Heart left ventricle (tissue), 16 donors: ENCODE measurements around the gene SCAF8. TPM values are rescaled to one million over a fixed set of nuclear protein-coding genes. Genes with fewer than 3 reads are reported as not detected.

Experiments
- ATAC-seq, 4 donors: fragments of 200-7000 bp; cut with Tn5 transposase; one replicate each; pipeline ENCODE4 v1.9.1; 2020 to 2022; ENCODE audit warnings: moderate library complexity in 4 of 4, mild to moderate bottlenecking in 3 of 4, moderate number of reproducible peaks in 1 of 4
- DNase-seq, 5 donors: peaks; one replicate each; pipeline ENCODE4 v3.0.0-alpha.2; 2020
- H3K27ac ChIP-seq, 12 donors: fragments of 200-600 bp; sonication (generic) in 4 of 12; one replicate each; pipeline versions ENCODE4 v1.5.0 to v1.8.0; 2016 to 2022; ENCODE audit warnings: mild to moderate bottlenecking in 2 of 12
- H3K27me3 ChIP-seq, 9 donors: fragments of 200-600 bp; sonication (generic) in 2 of 9; one replicate each; pipeline versions ENCODE4 v1.5.1 to v1.8.0; 2016 to 2022; ENCODE audit warnings: mild to moderate bottlenecking in 3 of 9
- H3K36me3 ChIP-seq, 9 donors: fragments of 200-600 bp; sonication (generic) in 2 of 9; one replicate each; pipeline versions ENCODE4 v1.5.0 to v1.8.0; 2018 to 2022; ENCODE audit warnings: mild to moderate bottlenecking in 2 of 9
- H3K4me1 ChIP-seq, 12 donors: fragments of 200-600 bp; sonication (generic) in 4 of 12; one replicate each; pipeline versions ENCODE4 v1.5.0 to v1.8.0; 2016 to 2022; ENCODE audit warnings: mild to moderate bottlenecking in 3 of 12
- H3K4me3 ChIP-seq, 12 donors: fragments of 200-600 bp; sonication (generic) in 4 of 12; one replicate each; pipeline versions ENCODE4 v1.5.0 to v1.8.0; 2017 to 2022; ENCODE audit warnings: mild to moderate bottlenecking in 9 of 12, moderate library complexity in 4 of 12
- H3K9me3 ChIP-seq, 12 donors: fragments of 200-600 bp; sonication (generic) in 4 of 12; one replicate each; pipeline versions ENCODE4 v1.5.0 to v1.8.0; 2016 to 2022; ENCODE audit warnings: mild to moderate bottlenecking in 1 of 12
- POLR2A ChIP-seq, 2 donors: fragments of 450-650 bp; IDR thresholded peaks; one replicate each; pipeline ENCODE4 v1.6.1; 2017; ENCODE audit warnings: antibody characterized with exemption in 2 of 2, mild to moderate bottlenecking in 2 of 2, moderate library complexity in 2 of 2
- WGBS, 4 donors: extraction: QIAGEN DNeasy Blood & Tissue Kit in 2 of 4; methylation state at CpG; one replicate each; pipeline versions ENCODE4 v1.1.5 to v1.1.7; 2013 to 2018; 5-methylcytosine and 5-hydroxymethylcytosine counted together
- intact Hi-C, 10 donors: fragments of 100-400 bp; cut with DNase I; formaldehyde crosslinking; loops; one replicate each; pipeline versions ENCODE4 v1.11.1 to v1.14.2; 2022
- polyA plus RNA-seq, 2 donors: library from polyadenylated mRNA; stranded (reverse); fragments of 200-250 nt; gene quantifications; one replicate each; pipeline ENCODE4 v1.2.3, GENCODE V29; 2013
- total RNA-seq, 9 donors: library from RNA; depleted of rRNA in 2 of 9; stranded (reverse); fragments of >200 nt in 2 of 9; fragmentation: NEBNext Ultra II Directional in 3 of 9; extraction: Animal tissue kit (Norgen Biotek cat#: 25700) in 3 of 9; gene quantifications; one replicate each; pipeline versions ENCODE4 v1.1.0 to v1.2.4, GENCODE V29; 2016 to 2023
- TF ChIP-seq, protein P1 (sequence below), 12 donors: fragments of 200-600 bp; sonication (generic) in 4 of 12; IDR thresholded peaks; one replicate each; pipeline versions ENCODE4 v1.5.0 to v1.8.0; 2018 to 2022; ENCODE audit warnings: antibody characterized with exemption in 12 of 12, mild to moderate bottlenecking in 5 of 12
- donor health status: ischemic (EF 13 %, LVEDD 7.1; RV severe dilation, severe dysfunction).
- donor health status: healthy with polysubstance abuse.
- donor health status: DM: no; HTN: yes; CAD: no.
- donor health status: DM: no; HTN: no; CAD: no.
- donor health status: ischemic (EF 25% LVEDD 6.9; RV normal size, moderate dysfunction).
- donor health status: ischemic (EF 25% LVEDD 5.7; RV mildly dilated, moderate dysfunction).
- donor health status: healthy.
- donor health status: DM: yes; HTN: yes; CAD: no.
- donor health status: ischemic (EF 35%, LVEDD 5.7; RV mildly dilated, moderate dysfunction).
- donor health status: nonischemic (EF 11% LVEDD 7.7; RV severe dilation, severe dysfunction).
- donor health status: DM: yes; HTN: yes; CAD: no.
- donor health status: PGD.
- donor health status: ischemic (EF 29% LVEDD 5.4; RV normal size, mild dysfunction).
- donor health status: nonischemic (EF 23%, LVEDD 6.1; RV moderate dilation, normal function).

SCAF8 gene
- total and polyA plus RNA-seq, 11 donors = 10.5 to 83.5 (median 63.5) TPM

DNA sequence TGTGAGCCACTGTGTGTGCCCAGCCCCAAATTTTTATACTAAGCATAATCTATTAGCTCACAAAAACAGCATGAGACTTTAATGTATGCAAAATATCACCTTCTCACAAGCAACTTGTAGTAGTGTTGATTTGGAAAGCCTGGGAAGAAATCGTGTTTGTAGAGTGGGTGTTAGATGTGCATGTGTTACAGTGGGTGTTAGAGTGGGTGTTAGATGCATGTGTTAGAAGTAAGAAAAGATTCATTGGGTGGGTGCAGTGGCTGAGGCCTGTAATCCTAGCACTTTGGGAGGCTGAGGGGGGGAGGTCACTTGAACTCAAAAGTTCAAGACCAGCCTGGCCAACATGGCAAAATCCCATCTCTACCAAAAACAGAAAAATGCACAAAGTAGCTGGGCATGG is 6.3 kb upstream of the SCAF8 start:
- DNase-seq = no peak
- TF ChIP-seq, protein P1, sequence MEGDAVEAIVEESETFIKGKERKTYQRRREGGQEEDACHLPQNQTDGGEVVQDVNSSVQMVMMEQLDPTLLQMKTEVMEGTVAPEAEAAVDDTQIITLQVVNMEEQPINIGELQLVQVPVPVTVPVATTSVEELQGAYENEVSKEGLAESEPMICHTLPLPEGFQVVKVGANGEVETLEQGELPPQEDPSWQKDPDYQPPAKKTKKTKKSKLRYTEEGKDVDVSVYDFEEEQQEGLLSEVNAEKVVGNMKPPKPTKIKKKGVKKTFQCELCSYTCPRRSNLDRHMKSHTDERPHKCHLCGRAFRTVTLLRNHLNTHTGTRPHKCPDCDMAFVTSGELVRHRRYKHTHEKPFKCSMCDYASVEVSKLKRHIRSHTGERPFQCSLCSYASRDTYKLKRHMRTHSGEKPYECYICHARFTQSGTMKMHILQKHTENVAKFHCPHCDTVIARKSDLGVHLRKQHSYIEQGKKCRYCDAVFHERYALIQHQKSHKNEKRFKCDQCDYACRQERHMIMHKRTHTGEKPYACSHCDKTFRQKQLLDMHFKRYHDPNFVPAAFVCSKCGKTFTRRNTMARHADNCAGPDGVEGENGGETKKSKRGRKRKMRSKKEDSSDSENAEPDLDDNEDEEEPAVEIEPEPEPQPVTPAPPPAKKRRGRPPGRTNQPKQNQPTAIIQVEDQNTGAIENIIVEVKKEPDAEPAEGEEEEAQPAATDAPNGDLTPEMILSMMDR (IDR thresholded peaks at IDR 0.05) = no peak
- no peak for TF ChIP-seq POLR2A (IDR thresholded peaks at IDR 0.05)
- H3K36me3 ChIP-seq = no peaks in the 10 kb centered on the region
- WGBS, 4 donors = 82 to 89% (median 87%) methylated on average over 1 of the region's 1 CpG
- H3K4me1 ChIP-seq = peaks cover 0 to 3% (median 0%) of the 10 kb centered on the region in 12 donors
- H3K9me3 ChIP-seq = no peaks in the 10 kb centered on the region
- H3K27me3 ChIP-seq = no peaks in the 10 kb centered on the region
- no peak for ATAC-seq
- intact Hi-C loops = no loop called here
- no peak overlapping the region for H3K27ac ChIP-seq
- no peak overlapping the region for H3K4me3 ChIP-seq

DNA sequence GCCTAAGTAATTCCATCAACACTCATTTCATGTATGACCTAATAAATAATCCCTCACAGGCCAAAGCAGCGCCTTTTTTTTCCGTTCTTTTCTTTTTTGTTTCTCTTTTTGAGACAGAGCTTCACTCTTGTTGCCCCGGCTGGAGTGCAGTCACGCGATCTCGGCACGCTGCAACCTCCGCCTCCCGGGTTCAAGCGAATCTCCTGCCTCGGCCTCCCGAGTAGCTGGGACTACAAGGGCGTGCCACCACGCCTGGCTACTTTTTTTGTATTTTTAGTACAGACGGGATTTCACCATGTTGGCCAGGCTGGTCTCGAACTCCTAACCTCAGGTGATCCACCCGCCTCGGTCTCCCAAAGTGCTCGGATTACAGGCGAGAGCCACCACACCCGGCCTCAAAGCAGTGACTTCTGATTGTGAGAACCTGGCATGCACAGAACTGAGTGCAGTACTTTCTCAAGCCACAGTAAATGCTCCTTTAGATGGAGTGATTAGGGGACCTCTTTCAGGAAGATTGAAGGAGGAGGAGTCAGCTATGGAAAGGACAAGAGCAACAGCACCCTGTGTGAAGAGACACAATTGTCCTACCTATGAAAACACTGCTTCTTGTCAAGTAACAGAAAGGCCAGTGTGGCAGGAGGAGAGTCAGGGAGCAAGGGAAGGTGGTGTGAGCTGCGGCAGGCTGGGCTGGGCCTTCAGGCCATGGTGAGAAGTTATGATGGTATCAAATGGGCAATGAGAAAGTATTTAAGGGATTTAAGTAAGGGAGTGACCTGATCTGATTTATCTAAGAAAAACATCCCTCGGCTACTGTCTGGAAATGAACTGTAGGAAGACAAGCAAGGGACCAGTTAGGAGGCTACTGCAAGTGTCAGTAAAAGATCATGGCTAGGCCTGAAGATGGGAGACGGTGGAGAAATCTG is 1.7 kb upstream of the SCAF8 start:
- no peak for DNase-seq
- H3K27ac ChIP-seq = peak overlapping the region in 2 of 12 donors; percentile 100
- WGBS, 4 donors = 96 to 97% (median 97%) methylated on average over 24 of the region's 24 CpGs
- peak overlapping the region in 1 of 12 donors; percentile 75 for H3K4me3 ChIP-seq
- ATAC-seq = no peak
- H3K4me1 ChIP-seq = peaks cover 6 to 34% (median 28%) of the 10 kb centered on the region in 12 donors
- no peaks in the 10 kb centered on the region for H3K9me3 ChIP-seq
- TF ChIP-seq POLR2A (IDR thresholded peaks at IDR 0.05) = no peak
- TF ChIP-seq, protein P1 (IDR thresholded peaks at IDR 0.05) = no peak
- H3K27me3 ChIP-seq = no peaks in the 10 kb centered on the region
- intact Hi-C loops = loop anchor here in 9 of 10 donors (2.0 to 10.0 kb wide), 10 partner anchors 36 to 221 kb away; partner anchors contain the start of gene CNKSR3 (in 2 of the 9)
- H3K36me3 ChIP-seq = no peaks in the 10 kb centered on the region

DNA sequence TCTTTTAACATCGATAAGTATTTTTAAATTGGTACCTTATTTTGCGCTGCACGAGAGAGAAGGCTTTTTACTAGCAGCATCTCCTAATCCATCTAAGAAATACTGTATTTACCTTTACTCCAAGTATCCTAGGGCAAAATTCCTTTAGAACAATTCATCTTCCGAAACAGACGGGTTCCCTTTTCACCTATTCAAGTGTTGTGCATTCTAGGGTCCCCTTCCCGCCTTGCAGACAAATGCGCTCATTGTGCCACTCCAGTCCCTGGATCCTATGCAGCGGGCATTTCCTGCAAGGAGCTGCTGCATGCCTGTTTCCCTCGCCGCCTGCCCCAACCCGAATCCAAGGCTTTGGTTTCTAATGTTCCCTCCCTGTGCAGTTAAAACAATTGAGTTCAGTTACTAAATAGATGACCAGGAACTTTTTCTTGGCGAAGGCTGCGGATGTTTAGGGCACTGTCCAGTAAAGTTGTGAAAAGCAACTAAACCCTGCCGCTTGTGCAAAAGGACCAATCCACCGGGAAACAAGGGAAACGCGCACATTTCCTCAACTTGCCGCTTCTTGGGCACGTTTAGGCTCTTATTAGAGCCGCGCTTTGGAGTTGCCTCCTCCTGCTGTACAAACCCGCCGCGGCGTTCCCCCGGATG is 556 bp upstream of the SCAF8 start:
- Histone ChIP-seq H3K27me3 (no peaks in the 10 kb centered on the region), H3K27ac (peak overlapping the region; percentile 97 to 100 (median 100)), H3K36me3 (no peaks in the 10 kb centered on the region), H3K9me3 (no peaks in the 10 kb centered on the region), H3K4me1 (peaks cover 14 to 45% (median 39%) of the 10 kb centered on the region in 12 donors), H3K4me3 (peak overlapping the region; percentile 75 to 100 (median 98))
- intact Hi-C loops = loop anchor here in 9 of 10 donors (2.0 to 10.0 kb wide), 10 partner anchors 35 to 222 kb away; partner anchors contain the start of gene CNKSR3 (in 2 of the 9)
- DNase-seq (peak in 4 of 5 donors; percentile 35 to 63 (median 42)), ATAC-seq (no peak)
- 6 to 9% (median 7%) methylated on average over 26 of the region's 26 CpGs for WGBS, 4 donors
- TF ChIP-seq, protein P1 (IDR thresholded peaks at IDR 0.05) = no peak
- no peak for TF ChIP-seq POLR2A (IDR thresholded peaks at IDR 0.05)
